IMR-90 (cell line): ENCODE results near the gene TBC1D8.

Experiments used
- CEBPB ChIP-seq: IDR thresholded peaks from 2 replicates; pipeline ENCODE4 v1.6.1; 2012; ENCODE audit warnings: low read depth, low read length, improper control_type of control experiment
- FOS ChIP-seq: fragments of 150-350 bp; IDR thresholded peaks from 2 replicates; pipeline ENCODE4 v1.6.1; 2016; ENCODE audit warnings: low read depth, low read length
- MAFK ChIP-seq: IDR thresholded peaks from 2 replicates; pipeline ENCODE4 v1.6.1; 2012; ENCODE audit warnings: low read depth, low read length, improper control_type of control experiment
- POLR2A ChIP-seq: IDR thresholded peaks from 2 replicates; pipeline ENCODE4 v1.6.1; 2012; ENCODE audit warnings: mild to moderate bottlenecking, low read depth, low read length
- RAD21 ChIP-seq: IDR thresholded peaks from 2 replicates; pipeline ENCODE4 v1.6.1; 2012; ENCODE audit warnings: low read length, improper control_type of control experiment
- RFX5 ChIP-seq: IDR thresholded peaks from 2 replicates; pipeline ENCODE4 v1.8.0; 2012; ENCODE audit warnings: low read depth, mild to moderate bottlenecking, low read length, moderate library complexity
- TF ChIP-seq, protein P1 (sequence below): conservative IDR thresholded peaks from 2 replicates; pipeline ENCODE4 v1.5.1; 2012; ENCODE audit warnings: mild to moderate bottlenecking, low read depth, low read length, improper control_type of control experiment
- TF ChIP-seq, protein P2 (sequence below): fragments of 150-350 bp; IDR thresholded peaks from 2 replicates; pipeline ENCODE4 v1.6.1; 2017; ENCODE audit warnings: mild to moderate bottlenecking, antibody characterized with exemption, low read length, low read depth

DNA sequence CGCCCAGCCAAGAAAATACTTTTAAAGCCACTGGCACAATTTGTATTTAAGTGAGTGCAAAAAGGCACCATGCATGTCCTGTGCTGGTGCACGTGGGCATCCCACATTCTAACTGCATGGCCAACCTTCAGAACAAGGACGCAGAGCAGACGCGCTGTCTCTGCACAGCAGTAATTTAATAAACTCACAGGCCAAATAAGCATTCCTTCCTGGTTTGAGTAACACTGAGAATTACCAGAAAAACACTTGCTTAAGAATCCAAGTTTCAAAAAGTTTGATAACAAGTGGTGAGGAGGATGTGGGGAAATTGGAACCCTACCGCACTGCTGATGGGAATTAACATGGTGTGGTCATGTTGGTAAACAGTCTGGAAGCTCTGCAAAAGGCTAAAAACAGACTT is 110.4 kb downstream of the TBC1D8 start:
- TF ChIP-seq POLR2A (no peak), MAFK (no peak), RAD21 (no peak), CEBPB (no peak), FOS (no peak), RFX5 (no peak)
- TF ChIP-seq, protein P1, sequence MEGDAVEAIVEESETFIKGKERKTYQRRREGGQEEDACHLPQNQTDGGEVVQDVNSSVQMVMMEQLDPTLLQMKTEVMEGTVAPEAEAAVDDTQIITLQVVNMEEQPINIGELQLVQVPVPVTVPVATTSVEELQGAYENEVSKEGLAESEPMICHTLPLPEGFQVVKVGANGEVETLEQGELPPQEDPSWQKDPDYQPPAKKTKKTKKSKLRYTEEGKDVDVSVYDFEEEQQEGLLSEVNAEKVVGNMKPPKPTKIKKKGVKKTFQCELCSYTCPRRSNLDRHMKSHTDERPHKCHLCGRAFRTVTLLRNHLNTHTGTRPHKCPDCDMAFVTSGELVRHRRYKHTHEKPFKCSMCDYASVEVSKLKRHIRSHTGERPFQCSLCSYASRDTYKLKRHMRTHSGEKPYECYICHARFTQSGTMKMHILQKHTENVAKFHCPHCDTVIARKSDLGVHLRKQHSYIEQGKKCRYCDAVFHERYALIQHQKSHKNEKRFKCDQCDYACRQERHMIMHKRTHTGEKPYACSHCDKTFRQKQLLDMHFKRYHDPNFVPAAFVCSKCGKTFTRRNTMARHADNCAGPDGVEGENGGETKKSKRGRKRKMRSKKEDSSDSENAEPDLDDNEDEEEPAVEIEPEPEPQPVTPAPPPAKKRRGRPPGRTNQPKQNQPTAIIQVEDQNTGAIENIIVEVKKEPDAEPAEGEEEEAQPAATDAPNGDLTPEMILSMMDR, result no peak
- TF ChIP-seq, protein P2, sequence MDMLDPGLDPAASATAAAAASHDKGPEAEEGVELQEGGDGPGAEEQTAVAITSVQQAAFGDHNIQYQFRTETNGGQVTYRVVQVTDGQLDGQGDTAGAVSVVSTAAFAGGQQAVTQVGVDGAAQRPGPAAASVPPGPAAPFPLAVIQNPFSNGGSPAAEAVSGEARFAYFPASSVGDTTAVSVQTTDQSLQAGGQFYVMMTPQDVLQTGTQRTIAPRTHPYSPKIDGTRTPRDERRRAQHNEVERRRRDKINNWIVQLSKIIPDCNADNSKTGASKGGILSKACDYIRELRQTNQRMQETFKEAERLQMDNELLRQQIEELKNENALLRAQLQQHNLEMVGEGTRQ, result no peak
